Dermis blood vessel endothelial cell (primary cell): ENCODE data around the gene RNF13. TPM values are rescaled to one million over a fixed set of nuclear protein-coding genes. Genes with fewer than 3 reads are reported as not detected.
"Not testable (repeated sequence)": the region's sequence is repeated elsewhere in the genome, so short reads cannot be mapped to it uniquely, and the experiment has no call there.

ENCODE experiments used
- DNase-seq: peaks from one replicate; pipeline ENCODE4 v3.0.0; 2010
- total RNA-seq: library from RNA; depleted of rRNA; stranded (reverse); fragments of >200 nt; gene quantifications from 2 replicates; pipeline ENCODE4 v1.2.3, GENCODE V29; 2014

Gene RNF13
- total RNA-seq, 1 donor from 2014 or later: 75.7 TPM

DNA sequence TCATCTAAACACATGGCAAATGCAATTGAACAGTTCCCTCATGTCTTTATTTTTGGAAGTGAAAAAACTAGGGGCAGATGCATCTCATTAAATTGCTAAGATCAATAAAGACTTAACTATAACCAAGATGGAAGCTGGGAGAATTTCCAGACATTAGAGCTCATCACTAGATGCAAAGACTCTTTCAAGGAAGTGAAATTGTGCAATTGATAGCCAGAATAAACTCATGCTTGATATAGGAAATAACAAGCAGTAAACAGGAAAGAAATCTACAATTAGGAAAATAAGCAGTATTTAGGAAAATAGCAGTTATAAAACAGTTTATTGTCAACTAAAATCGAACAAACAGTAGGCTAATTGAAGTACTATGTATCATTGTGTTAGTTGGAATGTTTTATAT, 11.8 kb upstream of the RNF13 start:
- no peak for DNase-seq

- no peak for DNase-seq
Measured at GRCh38 chr3:149801639-149802038, 11.4 kb upstream of the RNF13 start.

- no peak for DNase-seq
Measured at GRCh38 chr3:149806171-149806778, 6.7 kb upstream of the RNF13 start.

DNA sequence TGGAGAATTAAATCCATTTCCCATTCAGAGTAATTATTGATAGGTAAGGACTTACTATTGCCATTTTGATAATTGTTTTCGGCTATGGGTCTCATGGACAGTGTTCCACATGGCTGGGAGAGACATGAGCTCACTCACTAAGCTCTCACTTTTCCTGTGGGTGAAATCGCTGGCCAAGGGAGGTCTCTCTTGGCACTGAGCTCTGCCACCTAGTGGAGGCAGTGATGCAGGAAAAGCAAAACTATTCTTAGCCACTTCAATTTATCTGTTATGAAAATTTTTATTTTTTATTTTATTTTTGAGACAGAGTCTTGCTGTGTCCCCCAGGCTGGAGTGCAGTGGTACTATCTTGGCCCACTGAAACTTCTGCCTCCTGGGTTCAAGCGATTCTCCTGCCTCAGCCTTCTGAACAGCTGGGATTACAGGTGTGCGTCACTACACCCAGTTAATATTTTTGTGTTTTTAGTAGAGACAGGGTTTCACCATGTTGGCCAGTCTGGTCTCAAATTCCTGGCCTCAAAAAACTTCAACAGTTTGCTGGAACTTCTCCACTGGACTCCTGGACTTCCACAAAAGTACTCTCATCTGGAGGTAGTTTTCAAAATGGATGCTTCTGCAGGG, 4.7 kb upstream of the RNF13 start:
- DNase-seq: peak; percentile 88

DNA sequence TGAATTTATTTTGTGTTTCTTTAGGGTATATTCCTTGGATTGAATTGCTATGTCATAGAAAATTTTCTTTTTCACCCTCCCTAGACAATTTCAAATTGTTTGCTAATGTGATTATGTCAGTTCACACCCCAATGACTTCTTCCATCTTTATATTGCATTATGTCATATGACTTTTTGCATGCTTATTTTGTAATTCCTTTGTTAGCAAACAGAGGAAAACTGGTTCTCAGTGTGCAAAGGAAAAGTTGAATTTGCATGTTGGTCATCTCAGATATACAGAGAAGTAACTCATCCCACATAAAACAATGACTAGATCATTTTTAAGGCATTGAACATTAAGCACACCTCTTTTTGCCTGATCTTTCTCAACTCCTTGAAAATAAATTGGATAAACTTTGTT, 3.3 kb upstream of the RNF13 start:
- no peak for DNase-seq

- no peak for DNase-seq
Measured at GRCh38 chr3:149810846-149811245, 2.2 kb upstream of the RNF13 start.

DNA sequence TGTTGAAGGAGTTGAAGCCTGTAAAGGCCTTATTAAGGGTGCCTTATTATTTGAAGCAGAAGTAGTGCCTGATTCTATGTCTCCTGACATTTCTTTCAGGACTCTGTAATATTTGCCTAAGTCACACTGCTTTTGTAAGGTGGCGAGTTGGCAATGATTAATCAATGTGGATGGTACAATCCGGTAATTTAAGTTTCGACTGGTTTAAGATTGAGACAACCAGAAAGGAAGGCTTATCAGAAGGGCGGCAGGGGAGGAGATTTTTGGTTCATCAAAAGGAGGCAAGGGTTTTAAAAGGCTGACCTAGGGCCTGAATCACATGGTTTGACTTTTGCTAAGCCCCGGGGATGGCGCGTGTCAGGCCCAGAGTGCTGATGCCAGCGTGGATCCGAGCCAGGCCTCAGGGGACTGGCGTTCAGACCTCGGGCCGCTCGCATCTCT, 830 bp upstream of the RNF13 start:
- DNase-seq: no peak

- peak; percentile 45 for DNase-seq
Measured at GRCh38 chr3:149813367-149814281, 609 bp downstream of the RNF13 start.

DNA sequence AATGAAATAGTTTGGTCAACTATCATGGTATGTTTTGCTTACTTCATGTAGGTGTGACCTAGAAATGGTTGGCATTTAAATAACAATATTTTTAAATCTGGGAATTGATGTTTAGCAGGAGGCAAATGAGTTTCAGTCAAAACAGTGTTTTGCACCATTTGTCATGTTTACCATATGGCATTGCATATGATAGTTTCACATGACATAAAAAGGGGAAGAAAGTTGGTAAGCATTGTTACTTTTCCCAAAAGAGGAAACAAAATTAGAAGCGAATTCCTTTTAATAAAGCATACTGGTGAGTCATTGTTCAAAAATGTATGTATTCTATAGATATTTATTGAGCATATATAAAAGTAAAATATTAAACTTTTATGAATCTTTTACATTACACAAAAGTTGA, 2.3 kb downstream of the RNF13 start:
- no peak for DNase-seq

DNA sequence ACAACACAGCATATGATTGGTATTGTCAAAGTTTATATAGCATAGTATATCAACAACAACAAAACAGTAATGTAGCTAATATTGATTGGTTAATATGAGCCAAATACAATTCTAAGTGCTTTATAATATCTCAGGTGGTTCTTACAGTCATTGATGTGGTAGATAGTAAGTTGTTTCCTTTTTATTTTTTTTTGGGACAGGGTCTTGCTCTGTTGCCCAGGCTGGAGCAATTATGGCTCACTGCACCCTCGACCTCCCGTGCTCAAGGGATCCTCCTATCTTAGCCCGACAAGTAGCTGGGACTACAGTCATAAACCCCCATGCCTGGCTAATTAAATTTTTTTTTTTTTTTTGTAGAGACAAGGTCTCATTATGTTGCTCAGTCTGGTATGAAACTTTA, 2.7 kb downstream of the RNF13 start:
- DNase-seq: no peak

GRCh38 chr3:149816311-149816710, 3.3 kb downstream of the RNF13 start:
- no peak for DNase-seq

DNA sequence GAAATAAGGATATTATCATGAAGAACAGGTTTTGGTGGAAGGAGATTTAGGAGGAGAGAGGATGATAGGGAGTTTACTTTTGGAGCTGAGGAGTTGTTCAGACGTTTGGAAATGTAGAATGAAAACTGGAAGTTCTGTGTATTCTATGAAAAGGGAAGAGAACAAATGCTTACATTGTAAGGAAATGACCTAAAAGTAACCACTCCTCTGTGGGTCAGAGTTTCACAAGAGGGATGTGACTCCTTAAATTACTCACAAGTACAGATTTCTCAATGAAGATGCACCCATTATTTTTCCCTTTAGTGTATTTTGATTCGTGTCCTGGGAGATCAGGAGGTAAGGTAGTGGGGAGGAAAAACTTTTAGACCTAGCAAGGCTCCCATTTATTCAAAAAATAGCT, 4.0 kb downstream of the RNF13 start:
- DNase-seq: no peak

DNA sequence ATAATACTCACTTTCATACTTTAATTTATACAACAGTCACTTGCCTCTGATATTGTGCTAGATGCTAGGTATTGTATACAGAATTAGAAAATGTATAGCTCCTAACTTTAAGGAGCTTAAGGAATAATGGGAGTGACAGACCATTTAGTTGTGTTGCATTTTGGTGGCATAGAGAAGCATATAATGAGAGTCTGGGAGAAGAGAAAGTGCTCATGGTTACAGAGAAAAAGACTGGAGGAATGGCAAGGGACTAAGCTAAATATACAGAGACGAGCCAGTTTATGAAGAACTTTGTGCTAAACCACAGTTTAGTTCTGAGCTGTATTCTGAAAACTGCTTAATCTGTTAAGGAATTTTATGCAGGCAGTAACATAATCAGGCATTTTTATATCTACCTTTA, 6.4 kb downstream of the RNF13 start:
- no peak for DNase-seq

DNA sequence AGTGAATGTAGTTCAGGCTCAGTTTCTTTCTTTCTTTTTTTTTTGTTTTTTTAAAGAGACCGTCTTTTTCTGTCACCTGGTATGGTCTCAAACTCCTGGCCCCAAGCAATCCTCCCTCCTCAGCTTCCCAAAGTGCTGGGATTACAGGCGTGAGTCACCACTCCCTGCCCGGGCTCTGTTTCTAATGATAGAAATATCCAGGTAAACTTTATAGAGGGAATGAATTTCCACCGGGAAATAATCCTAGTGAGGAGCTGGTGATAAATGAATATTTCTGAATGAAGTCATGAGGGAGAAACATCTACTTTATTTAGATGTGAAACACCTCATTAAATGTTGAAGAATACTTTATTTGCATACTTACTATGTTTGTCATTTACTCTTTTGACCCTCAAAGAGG, 7.2 kb downstream of the RNF13 start:
- DNase-seq: no peak

GRCh38 chr3:149826636-149827035, 13.6 kb downstream of the RNF13 start:
- no peak for DNase-seq

- no peak for DNase-seq
Measured at GRCh38 chr3:149828390-149828789, 15.4 kb downstream of the RNF13 start.

GRCh38 chr3:149829631-149830030, 16.6 kb downstream of the RNF13 start:
- not testable (repeated sequence) for DNase-seq

DNA sequence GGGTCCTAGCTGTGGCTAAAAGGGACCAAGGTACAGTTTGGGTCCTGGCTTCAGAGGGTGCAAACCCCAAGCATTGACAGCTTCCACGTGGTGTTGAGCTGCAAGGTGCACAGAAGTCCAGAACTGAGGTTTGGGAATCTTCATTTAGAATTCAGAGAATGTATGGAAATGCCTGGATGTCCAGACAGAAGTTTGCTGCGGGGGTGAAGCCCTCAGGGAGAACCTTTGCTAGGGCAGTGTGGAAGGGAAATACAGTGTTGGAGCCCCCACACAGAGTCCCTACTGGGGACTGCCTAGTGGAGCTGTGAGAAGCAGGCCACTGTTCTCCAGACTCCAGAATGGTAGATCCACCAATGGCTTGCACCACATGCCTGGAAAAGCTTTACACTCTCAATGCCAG, 17.9 kb downstream of the RNF13 start:
- no peak for DNase-seq

- DNase-seq: no peak
Measured at GRCh38 chr3:149831321-149831720, 18.3 kb downstream of the RNF13 start.

GRCh38 chr3:149832086-149832485, 19.1 kb downstream of the RNF13 start:
- DNase-seq: no peak

DNA sequence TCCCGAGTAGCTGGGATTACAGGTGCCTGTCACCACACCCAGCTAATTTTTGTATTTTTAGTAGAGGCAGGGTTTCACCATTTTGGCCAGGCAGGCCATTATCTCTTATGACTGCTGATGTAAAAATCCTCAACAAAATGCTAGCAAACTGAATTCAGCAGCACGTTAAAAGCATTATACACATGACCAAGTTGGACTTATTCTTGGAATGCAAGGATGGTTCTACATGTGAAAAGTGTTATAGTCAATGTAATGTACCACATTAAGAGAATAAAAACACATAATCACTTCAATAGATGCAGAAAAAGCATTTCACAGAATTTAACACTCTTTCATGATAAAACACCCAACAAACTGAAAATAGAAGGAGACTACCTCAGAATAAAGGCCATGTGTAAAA, 20.2 kb downstream of the RNF13 start:
- no peak for DNase-seq

GRCh38 chr3:149838491-149838890, 25.5 kb downstream of the RNF13 start:
- DNase-seq: not testable (repeated sequence)

DNA sequence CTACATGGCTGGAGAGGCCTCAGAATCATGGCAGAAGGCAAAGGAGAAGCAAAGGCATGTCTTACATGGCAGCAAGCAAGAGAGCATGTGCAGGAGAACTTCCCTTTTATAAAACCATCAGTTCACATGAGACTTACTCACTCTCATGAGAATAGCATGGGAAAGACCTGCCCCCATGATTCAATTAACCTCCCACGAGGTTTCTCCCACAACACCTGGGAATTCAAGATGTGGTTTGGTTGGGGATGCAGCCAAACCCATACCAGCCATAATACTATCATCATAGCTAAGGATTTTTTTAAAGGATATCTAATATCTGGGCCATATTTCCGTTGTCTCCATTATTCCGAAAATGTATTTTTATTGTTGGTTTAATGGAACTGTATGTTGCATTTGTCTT, 26.5 kb downstream of the RNF13 start:
- not testable (repeated sequence) for DNase-seq

GRCh38 chr3:149839896-149840295, 26.9 kb downstream of the RNF13 start:
- no peak for DNase-seq
